GM18526 (cell line): Measurements from ENCODE around the gene UQCC2.

Experiments
- POLR2A ChIP-seq: IDR thresholded peaks from 3 replicates; pipeline ENCODE4 v1.6.1; 2011; ENCODE audit not compliant: insufficient read length; ENCODE audit errors: extremely low read depth

The UQCC2 gene

GRCh38 chr6:33732817-33733708 lies 21.6 kb upstream of the UQCC2 start:
- no peak for TF ChIP-seq POLR2A

- no peak for TF ChIP-seq POLR2A
Observed at GRCh38 chr6:33732385-33732784, 20.9 kb upstream of the UQCC2 start.

- TF ChIP-seq POLR2A = no peak
Observed at GRCh38 chr6:33731751-33732282, 20.3 kb upstream of the UQCC2 start.

- no peak for TF ChIP-seq POLR2A
Observed at GRCh38 chr6:33731035-33731434, 19.5 kb upstream of the UQCC2 start.

GRCh38 chr6:33730611-33731010 lies 19.1 kb upstream of the UQCC2 start:
- no peak for TF ChIP-seq POLR2A

GRCh38 chr6:33729059-33729458 lies 17.6 kb upstream of the UQCC2 start:
- no peak for TF ChIP-seq POLR2A

- TF ChIP-seq POLR2A = no peak
Observed at GRCh38 chr6:33728438-33728837, 16.9 kb upstream of the UQCC2 start.

- TF ChIP-seq POLR2A = no peak
Observed at GRCh38 chr6:33727932-33728331, 16.4 kb upstream of the UQCC2 start.

GRCh38 chr6:33727126-33727525 lies 15.6 kb upstream of the UQCC2 start:
- no peak for TF ChIP-seq POLR2A

GRCh38 chr6:33726696-33727095 lies 15.2 kb upstream of the UQCC2 start:
- no peak for TF ChIP-seq POLR2A

GRCh38 chr6:33725891-33726673 lies 14.6 kb upstream of the UQCC2 start:
- no peak for TF ChIP-seq POLR2A

GRCh38 chr6:33725222-33725621 lies 13.7 kb upstream of the UQCC2 start:
- TF ChIP-seq POLR2A = no peak

- no peak for TF ChIP-seq POLR2A
Observed at GRCh38 chr6:33724102-33725023, 12.9 kb upstream of the UQCC2 start.

- no peak for TF ChIP-seq POLR2A
Observed at GRCh38 chr6:33723371-33724085, 12.0 kb upstream of the UQCC2 start.
